ENCODE results near the gene CNGB1.
"Not testable (repeated sequence)": the region's sequence is repeated elsewhere in the genome, so short reads cannot be mapped to it uniquely, and the experiment has no call there.

The CNGB1 gene

GRCh38 chr16:57997528-57998265 is 26.8 kb upstream of the CNGB1 start:
- H3K4me3 ChIP-seq (ENCODE audit: low read depth, low read length), result no peak overlapping the region

GRCh38 chr16:57997176-57997527 is 26.2 kb upstream of the CNGB1 start:
- no peak overlapping the region for H3K4me3 ChIP-seq (ENCODE audit: low read depth, low read length)

GRCh38 chr16:57996406-57997175 is 25.7 kb upstream of the CNGB1 start:
- no peak overlapping the region for H3K4me3 ChIP-seq (ENCODE audit: low read depth, low read length)

- no peak overlapping the region for H3K4me3 ChIP-seq (ENCODE audit: low read depth, low read length)
Observed at GRCh38 chr16:57995721-57996405, 24.9 kb upstream of the CNGB1 start.

- no peak overlapping the region for H3K4me3 ChIP-seq (ENCODE audit: low read depth, low read length)
Observed at GRCh38 chr16:57994778-57995177, 23.9 kb upstream of the CNGB1 start.

GRCh38 chr16:57994361-57994760 is 23.4 kb upstream of the CNGB1 start:
- no peak overlapping the region for H3K4me3 ChIP-seq (ENCODE audit: low read depth, low read length)

- H3K4me3 ChIP-seq (ENCODE audit: low read depth, low read length), result no peak overlapping the region
Observed at GRCh38 chr16:57993897-57994296, 23.0 kb upstream of the CNGB1 start.

GRCh38 chr16:57993438-57993837 is 22.5 kb upstream of the CNGB1 start:
- no peak overlapping the region for H3K4me3 ChIP-seq (ENCODE audit: low read depth, low read length)

GRCh38 chr16:57992084-57992483 is 21.2 kb upstream of the CNGB1 start:
- no peak overlapping the region for H3K4me3 ChIP-seq (ENCODE audit: low read depth, low read length)

GRCh38 chr16:57991551-57992059 is 20.7 kb upstream of the CNGB1 start:
- H3K4me3 ChIP-seq (ENCODE audit: low read depth, low read length), result no peak overlapping the region

- no peak overlapping the region for H3K4me3 ChIP-seq (ENCODE audit: low read depth, low read length)
Observed at GRCh38 chr16:57988929-57989328, 18.0 kb upstream of the CNGB1 start.

- no peak overlapping the region for H3K4me3 ChIP-seq (ENCODE audit: low read depth, low read length)
Observed at GRCh38 chr16:57987441-57988177, 16.7 kb upstream of the CNGB1 start.

GRCh38 chr16:57986196-57986595 is 15.3 kb upstream of the CNGB1 start:
- no peak overlapping the region for H3K4me3 ChIP-seq (ENCODE audit: low read depth, low read length)

- peak overlapping the region; percentile 45 for H3K4me3 ChIP-seq (ENCODE audit: low read depth, low read length)
Observed at GRCh38 chr16:57985204-57986181, 14.6 kb upstream of the CNGB1 start.

GRCh38 chr16:57984443-57985203 is 13.7 kb upstream of the CNGB1 start:
- peak overlapping the region; percentile 45 for H3K4me3 ChIP-seq (ENCODE audit: low read depth, low read length)

GRCh38 chr16:57982385-57982784 is 11.5 kb upstream of the CNGB1 start:
- H3K4me3 ChIP-seq (ENCODE audit: low read depth, low read length), result no peak overlapping the region

GRCh38 chr16:57981636-57982035 is 10.7 kb upstream of the CNGB1 start:
- no peak overlapping the region for H3K4me3 ChIP-seq (ENCODE audit: low read depth, low read length)

- no peak overlapping the region for H3K4me3 ChIP-seq (ENCODE audit: low read depth, low read length)
Observed at GRCh38 chr16:57979006-57979585, 8.2 kb upstream of the CNGB1 start.

GRCh38 chr16:57978070-57978465 is 7.1 kb upstream of the CNGB1 start:
- H3K4me3 ChIP-seq (ENCODE audit: low read depth, low read length), result not testable (repeated sequence)

Measured in iPS-11a (cell line).